Panc1 (cell line): Measurements from ENCODE around the gene POLG.

Experiments
- CTCF ChIP-seq: fragments of 450-650 bp; IDR thresholded peaks from 2 replicates; pipeline ENCODE4 v1.5.1; 2017; ENCODE audit warnings: mild to moderate bottlenecking
- POLR2AphosphoS5 ChIP-seq: IDR thresholded peaks from 2 replicates; pipeline ENCODE4 v1.6.1; 2012; ENCODE audit warnings: mild to moderate bottlenecking, low read depth, low read length, moderate library complexity
- REST ChIP-seq, 2 experiments: IDR thresholded peaks; 2 replicates each; pipeline ENCODE4 v1.6.1; 2011 to 2012; ENCODE audit warnings: low read depth in 2 of 2, control low read depth in 1 of 2, low read length in 1 of 2, mild to moderate bottlenecking in 1 of 2, moderate library complexity in 1 of 2; ENCODE audit not compliant: insufficient read depth in 1 of 2
- SIN3A ChIP-seq: IDR thresholded peaks from 2 replicates; pipeline ENCODE4 v1.6.1; 2012; ENCODE audit warnings: low read depth, mild to moderate bottlenecking, low read length, moderate library complexity, borderline replicate concordance; ENCODE audit not compliant: insufficient read depth
- TCF7L2 ChIP-seq: IDR thresholded peaks from 2 replicates; pipeline ENCODE4 v1.6.1; 2011; ENCODE audit warnings: mild to moderate bottlenecking, low read depth, low read length, inconsistent platforms

GRCh38 chr15:89307791-89308190, 26.8 kb downstream of the POLG start:
- TF ChIP-seq CTCF (no peak), REST (IDR thresholded peaks at IDR 0.05; ENCODE audit: insufficient read depth in 1 of 2, low read depth in 2 of 2, low read length in 1 of 2) (no peak), POLR2AphosphoS5 (no peak), SIN3A (no peak), TCF7L2 (no peak)
